Measurements from ENCODE around the gene CDKAL1. TPM values are rescaled to one million over a fixed set of nuclear protein-coding genes. Genes with fewer than 3 reads are reported as not detected.
A peak's percentile ranks its signal among the peaks of the same experiment; 100 is the strongest.
"Not testable (repeated sequence)": the region's sequence is repeated elsewhere in the genome, so short reads cannot be mapped to it uniquely, and the experiment has no call there.

Gene CDKAL1
- total and polyA plus RNA-seq, 2 of the 13 experiments (the other 11 are each of a cell fraction or from before 2014, with no cell fraction given) = 9.5 to 27.7 TPM

DNA sequence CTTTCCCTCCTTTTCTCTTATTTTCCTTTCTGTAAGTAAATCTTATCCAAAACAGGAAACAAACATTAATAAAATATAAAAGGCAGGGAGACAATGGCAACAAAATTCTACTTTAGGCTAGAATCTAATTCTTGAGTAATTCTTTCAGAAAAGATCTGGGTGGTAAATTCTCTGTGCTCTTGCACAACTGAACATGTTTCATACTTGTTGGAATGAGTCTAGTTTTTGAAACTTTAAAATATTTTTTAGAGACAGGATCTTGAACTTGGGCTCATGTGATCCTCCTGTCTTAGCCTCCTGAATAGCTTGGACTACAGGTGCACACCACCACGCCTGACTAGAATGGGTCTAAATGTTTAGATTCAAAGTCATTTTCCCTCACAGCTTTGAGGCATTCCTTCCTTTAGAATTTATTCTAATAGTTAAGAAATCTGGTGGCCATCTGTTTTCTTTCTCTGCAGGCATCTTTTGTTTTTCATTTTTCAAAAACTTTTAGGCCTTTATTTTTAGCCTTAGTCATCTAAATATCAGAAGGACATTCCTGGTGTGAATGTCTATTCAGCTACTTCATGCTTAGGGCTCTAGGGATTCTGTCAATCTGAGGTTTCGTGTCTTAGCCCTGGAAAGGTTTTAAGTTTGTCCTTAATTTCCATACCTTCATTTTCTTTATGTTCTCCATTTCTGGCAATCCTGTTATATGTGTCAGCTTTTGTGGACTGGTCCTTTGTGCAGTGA lies 76.5 kb downstream of the CDKAL1 start:
- Histone ChIP-seq H3K36me3 (replicated peaks in 1 of 2; ENCODE audit: control insufficient read depth in 1 of 2, insufficient read depth in 2 of 2, low read length in 2 of 2) (no peaks in the 10 kb centered on the region), H3K9ac (ENCODE audit: insufficient read depth, low read depth, low read length) (no peak overlapping the region), H3K4me3 (replicated peaks in 1 of 3; ENCODE audit: insufficient read depth in 1 of 3, low read depth in 2 of 3, low read length in 3 of 3) (no peak overlapping the region), H3K4me1 (ENCODE audit: insufficient read depth, low read length) (no peaks in the 10 kb centered on the region), H3K9me3 (ENCODE audit: low read length) (no peaks in the 10 kb centered on the region), H2AFZ (ENCODE audit: low read length) (no peak overlapping the region), H4K20me1 (ENCODE audit: insufficient read depth, low read length) (no peaks in the 10 kb centered on the region), H3K79me2 (ENCODE audit: insufficient read depth, low read length) (no peaks in the 10 kb centered on the region), H3K4me2 (ENCODE audit: low read depth, low read length) (no peak overlapping the region), H3K27ac (ENCODE audit: extremely low read length, insufficient read depth, low read length) (no peak overlapping the region), H3K27me3 (ENCODE audit: control insufficient read depth in 1 of 2, insufficient read depth in 2 of 2, low read length in 2 of 2) (no peaks in the 10 kb centered on the region)
- no peak for FAIRE-seq
- ChIA-PET POLR2A (no interaction called here), CTCF (ENCODE audit: low intra/inter-chr PET ratio, low total read pairs) (no interaction called here)
- 96% methylated on average over 2 of the region's 2 CpGs for WGBS (ENCODE audit: low lambda C conversion rate)
- BruUV-seq (replicated peaks) = no TSS peak
- no peak for ATAC-seq
- DNase-seq (ENCODE audit: low spot score) = no peak
- intact Hi-C loops (cut with micrococcal nuclease; ENCODE audit: unreplicated experiment) = no loop called here
- TF ChIP-seq MAFK (conservative IDR thresholded peaks at IDR 0.05 in 1 of 2, IDR thresholded peaks at IDR 0.05 in 1 of 2; ENCODE audit: low read length in 2 of 2) (peak in 1 of 2 experiments; percentile 29; a peak in 2 of 4 replicates), MAFF (IDR thresholded peaks at IDR 0.05; ENCODE audit: low read depth, low read length) (0 out of 2 replicates have a peak, but pooled peaks have one; percentile 8), ZNF224 (CRISPR knock-in tag; IDR thresholded peaks at IDR 0.05) (no peak)
- in situ Hi-C loops (cut with HindIII; ENCODE audit: extremely low pct_ligation_motif_present, low pct_unique_long_range_greater_than_20kb) = no loop called here

- H3K9ac ChIP-seq (ENCODE audit: insufficient read depth, low read depth, low read length); H3K36me3 ChIP-seq (replicated peaks in 1 of 2; ENCODE audit: control insufficient read depth in 1 of 2, insufficient read depth in 2 of 2, low read length in 2 of 2); intact Hi-C loops (cut with micrococcal nuclease; ENCODE audit: unreplicated experiment); in situ Hi-C loops (cut with HindIII; ENCODE audit: extremely low pct_ligation_motif_present, low pct_unique_long_range_greater_than_20kb); ATAC-seq; H3K4me3 ChIP-seq (replicated peaks in 1 of 3; ENCODE audit: insufficient read depth in 1 of 3, low read depth in 2 of 3, low read length in 3 of 3); POLR2A ChIA-PET; BruUV-seq (replicated peaks); H3K27me3 ChIP-seq (ENCODE audit: control insufficient read depth in 1 of 2, insufficient read depth in 2 of 2, low read length in 2 of 2); H4K20me1 ChIP-seq (ENCODE audit: insufficient read depth, low read length); DNase-seq (ENCODE audit: low spot score); CTCF ChIA-PET (ENCODE audit: low intra/inter-chr PET ratio, low total read pairs); H3K4me2 ChIP-seq (ENCODE audit: low read depth, low read length); H3K79me2 ChIP-seq (ENCODE audit: insufficient read depth, low read length); H2AFZ ChIP-seq (ENCODE audit: low read length); H3K4me1 ChIP-seq (ENCODE audit: insufficient read depth, low read length); H3K9me3 ChIP-seq (ENCODE audit: low read length); H3K27ac ChIP-seq (ENCODE audit: extremely low read length, insufficient read depth, low read length); FAIRE-seq: not testable (repeated sequence)
- 99% methylated on average over 3 of the region's 3 CpGs for WGBS (ENCODE audit: low lambda C conversion rate)
Observed at GRCh38 chr6:20617537-20617936, 83.3 kb downstream of the CDKAL1 start.
